Measurements from ENCODE around the gene VSX1.

Gene VSX1

DNA sequence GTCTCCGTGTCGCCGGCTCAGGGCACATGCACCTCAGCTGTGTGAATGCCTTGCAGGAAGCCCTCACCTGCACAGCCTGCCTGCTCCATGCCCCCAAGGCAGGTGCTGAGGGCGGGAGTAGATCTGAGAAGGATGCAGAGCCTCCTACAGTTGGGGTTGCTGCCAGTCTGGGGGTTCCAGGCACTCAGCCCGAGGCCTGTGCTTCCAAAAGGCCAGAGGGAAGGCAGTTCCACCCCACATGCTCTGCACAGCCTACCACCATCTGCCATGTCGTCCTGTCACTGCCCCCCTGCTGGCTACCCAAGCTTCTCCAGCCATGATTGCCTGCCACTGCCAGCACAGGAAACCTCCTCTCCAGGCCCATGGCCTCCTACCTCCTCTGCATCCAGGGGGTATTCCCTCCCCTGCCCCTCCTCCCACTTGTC, 43.3 kb downstream of the VSX1 start:
- no peak for DNase-seq

GRCh38 chr20:25038103-25038410, 43.9 kb downstream of the VSX1 start:
- DNase-seq, result no peak

DNA sequence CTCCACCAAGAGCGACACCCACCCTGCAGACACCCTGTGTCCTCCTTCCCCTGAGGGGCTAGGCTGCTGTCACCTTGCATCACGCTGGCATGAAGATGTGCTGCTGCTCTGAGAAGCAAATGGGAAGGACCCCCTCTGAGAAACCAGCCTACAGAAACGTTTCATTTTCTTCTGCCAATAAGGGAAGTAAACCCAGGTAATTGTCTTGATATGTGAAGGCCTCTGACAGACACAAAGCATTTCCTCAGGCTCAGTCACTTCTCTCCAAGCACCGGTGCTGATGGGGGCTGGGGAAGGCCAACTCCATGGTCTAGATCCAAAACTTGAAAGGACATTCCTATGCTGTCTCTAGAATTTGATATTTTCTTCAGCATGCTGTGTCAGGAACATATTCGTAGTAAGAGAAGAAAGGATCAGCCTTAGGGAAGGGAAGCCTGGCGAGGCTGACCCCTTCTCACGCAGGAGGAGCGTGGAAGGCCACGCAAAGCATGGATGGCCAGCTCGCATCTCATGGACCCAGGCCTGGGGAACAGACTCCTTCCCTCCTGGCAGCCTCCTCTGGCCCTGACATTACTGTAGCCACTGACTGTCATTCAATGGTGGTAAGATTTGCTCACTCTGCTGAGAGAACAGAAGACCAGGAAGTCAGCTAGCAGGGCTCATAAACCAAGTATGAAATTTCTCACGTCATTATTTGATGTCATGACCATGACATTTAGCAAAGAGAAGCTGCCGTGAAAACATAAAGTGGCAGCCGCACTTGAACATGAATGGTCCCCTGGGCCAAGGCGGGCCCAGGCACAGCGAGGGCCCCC, 44.4 kb downstream of the VSX1 start:
- no peak for DNase-seq

DNA sequence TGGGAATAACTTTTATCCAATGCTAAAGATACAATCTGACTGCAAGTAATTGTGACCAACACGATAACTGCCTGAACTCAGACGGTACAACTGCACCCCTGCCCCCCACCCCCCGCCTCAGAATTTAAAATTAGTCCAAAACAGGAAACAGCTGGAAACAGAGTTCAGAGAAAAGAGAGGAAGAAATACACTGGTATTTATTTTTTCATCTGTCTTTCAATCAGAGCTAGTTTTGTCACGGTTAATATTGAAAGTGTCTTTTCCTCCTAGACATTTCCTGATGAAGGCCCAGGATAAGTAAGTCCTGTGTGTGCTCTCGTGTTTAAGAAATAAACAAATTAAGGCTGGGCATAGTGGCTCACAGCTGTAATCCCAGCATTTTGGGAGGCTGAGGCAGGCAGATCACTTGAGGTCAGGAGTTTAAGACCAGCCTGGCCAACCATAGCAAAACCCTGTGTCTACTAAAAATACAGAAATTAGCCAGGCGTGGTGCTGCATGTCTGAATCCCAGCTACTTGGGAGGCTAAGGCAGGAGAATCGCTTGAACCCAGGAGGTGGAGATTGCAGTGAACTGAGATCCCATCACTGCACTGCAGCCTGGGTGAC, 45.5 kb downstream of the VSX1 start:
- DNase-seq, result no peak

DNA sequence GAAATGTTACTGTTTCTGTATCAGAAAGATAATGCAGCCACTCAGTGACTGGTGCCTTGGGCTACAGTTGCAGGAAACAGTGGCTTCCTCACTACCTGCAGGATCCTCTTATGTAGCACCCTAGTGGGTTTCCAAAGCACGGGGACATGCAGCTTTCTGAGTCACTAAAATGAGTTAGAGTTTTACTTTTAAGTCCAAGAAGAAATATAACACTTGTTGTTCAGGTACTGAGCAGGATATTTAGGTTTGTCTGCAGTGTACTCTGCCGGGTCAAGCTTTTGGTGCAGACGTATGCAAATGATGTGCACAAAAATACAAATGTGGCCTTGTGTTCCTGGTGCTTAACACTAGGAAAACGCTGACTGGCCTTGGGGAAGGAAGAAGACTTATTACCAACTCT, 46.0 kb downstream of the VSX1 start:
- no peak for DNase-seq

GRCh38 chr20:25033924-25034300, 48.0 kb downstream of the VSX1 start:
- DNase-seq, result no peak

GRCh38 chr20:25033265-25033923, 48.5 kb downstream of the VSX1 start:
- DNase-seq, result peak; percentile 34

DNA sequence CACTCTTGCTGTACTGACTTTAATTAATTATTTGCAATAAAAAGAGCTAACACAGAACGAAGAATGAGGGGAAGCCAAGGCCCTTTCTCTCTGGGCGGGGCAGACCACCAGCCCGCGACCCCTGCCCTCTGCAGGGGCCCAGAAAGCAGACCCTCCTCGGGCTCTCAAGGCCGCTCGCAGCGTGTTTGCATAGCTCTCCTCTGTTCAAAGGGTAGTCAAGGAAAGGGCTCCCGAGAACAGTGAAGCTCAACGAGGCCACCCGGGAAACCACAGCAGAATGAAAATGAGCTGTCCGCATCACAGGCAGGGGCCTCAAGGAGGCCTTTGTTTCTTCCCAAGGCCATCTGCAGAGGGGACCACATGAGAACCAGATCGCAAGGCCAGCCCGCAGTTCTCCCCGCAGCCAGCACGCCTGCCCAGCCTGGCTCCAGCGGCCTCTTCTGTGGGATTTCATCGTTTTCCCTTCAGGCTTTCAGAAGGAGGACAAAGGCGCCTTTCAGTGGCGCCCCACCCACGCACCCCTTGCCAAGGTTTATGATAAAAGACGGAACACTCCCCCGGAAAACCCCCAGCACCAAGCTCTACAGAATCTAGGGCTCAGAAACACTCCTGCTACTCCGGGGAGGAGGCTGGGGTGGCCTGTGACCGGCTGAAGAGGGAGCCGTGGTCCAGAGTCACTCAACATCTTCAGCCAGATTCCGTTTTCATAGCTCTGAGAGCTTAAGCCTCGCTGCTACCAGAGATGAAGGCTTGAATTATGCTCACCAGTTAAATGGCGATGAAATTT, 49.3 kb downstream of the VSX1 start:
- peak; percentile 34 for DNase-seq

DNA sequence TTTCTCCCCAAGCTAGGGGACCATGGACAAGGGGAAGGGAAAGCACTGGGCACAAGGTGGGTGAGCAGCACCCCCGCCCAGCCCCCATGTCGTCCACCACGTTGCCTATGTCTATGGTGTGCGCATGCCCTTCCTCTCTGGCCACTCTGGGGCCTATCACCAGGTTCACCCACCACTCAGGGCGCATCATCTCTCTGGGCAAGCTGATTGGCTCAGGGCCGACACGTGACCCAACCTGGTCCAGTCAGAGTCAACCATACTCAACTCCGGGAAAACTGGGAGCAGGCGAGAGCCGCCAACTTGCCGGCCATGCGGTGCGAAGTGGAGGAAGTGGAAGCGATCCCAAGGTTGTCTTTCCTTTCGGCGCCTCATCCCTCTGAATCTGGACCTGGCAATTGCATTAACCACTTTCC, 49.9 kb downstream of the VSX1 start:
- no peak for DNase-seq

- no peak for DNase-seq
These were observed 50.7 kb downstream of the VSX1 start for GRCh38 chr20:25031241-25031640.

GRCh38 chr20:25030649-25031207, 51.2 kb downstream of the VSX1 start:
- DNase-seq, result no peak

DNA sequence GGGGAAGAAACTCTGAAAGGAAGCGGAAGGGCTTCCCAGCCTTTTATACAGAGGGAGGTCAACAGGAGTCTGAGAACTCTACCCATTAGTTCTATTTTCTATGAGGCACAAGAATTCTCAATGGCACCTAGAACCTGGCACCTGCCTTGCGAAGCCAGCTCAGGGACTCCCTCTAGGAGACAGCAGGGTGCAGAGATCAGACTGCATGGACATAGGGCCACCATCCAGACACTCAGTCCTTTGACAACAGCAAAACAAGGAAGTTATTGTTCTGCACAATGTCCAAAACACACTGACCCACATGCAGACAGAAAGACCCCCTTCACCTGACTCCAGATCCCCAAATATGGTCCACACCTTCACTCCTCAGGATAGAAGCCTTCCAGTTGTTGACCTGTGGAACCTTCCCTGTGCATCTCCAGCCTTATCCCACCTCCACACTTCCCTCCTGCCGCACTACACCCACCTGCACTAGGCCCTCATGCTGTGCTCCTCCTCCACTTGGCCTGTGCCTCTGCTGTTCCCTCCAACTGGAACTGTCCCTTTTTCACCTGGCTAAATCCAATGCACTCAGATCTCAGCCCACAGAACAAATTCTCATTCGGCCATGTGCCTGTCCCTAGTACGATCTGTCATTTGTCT, 51.8 kb downstream of the VSX1 start:
- DNase-seq, result no peak

DNA sequence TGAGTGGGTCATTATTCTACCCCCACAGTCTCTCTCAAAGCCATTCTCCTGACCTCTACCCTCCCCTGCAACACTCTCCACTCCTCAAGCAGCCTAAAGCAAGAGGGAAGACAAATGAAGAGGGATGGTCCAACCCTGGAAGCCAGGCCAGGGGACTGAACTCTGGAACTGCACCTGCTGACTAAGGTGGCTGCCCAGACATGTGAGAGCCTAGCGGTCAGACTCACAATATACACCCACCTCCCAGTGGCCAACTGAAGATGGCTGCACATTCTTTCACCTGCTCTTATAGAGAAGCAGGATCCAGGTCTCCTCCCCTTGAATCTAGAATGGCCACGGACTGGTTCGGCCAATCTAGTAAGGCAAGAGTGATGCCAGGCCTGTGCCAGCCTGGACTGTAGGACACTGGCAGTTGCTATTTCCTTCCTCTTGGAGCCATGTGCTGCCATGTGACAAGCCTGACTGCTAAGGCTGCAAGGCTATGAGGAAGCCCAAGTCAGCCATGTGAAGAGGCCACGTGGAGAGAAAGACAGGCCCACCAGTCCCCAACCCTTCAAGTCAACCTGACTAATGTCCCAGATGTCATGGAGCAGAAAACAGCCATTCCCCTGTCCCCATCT, 55.8 kb downstream of the VSX1 start:
- no peak for DNase-seq

Measured in NCI-H1092 treated with DMSO at 0.1 percent for 48 hours (cell line).